ENCODE data around the gene PCDHGB1.
"Not testable (repeated sequence)": the region's sequence is repeated elsewhere in the genome, so short reads cannot be mapped to it uniquely, and the experiment has no call there.

Gene PCDHGB1

DNA sequence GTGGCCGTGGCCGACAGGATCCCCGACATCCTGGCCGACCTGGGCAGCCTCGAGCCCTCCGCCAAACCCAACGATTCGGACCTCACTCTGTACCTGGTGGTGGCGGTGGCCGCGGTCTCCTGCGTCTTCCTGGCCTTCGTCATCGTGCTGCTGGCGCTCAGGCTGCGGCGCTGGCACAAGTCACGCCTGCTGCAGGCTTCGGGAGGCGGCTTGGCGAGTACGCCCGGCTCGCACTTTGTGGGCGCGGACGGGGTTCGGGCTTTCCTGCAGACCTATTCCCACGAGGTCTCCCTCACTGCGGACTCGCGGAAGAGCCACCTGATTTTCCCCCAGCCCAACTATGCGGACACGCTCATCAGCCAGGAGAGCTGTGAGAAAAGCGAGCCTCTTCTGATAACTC is 3.9 kb upstream of the PCDHGB1 start:
- DNase-seq = not testable (repeated sequence)

DNA sequence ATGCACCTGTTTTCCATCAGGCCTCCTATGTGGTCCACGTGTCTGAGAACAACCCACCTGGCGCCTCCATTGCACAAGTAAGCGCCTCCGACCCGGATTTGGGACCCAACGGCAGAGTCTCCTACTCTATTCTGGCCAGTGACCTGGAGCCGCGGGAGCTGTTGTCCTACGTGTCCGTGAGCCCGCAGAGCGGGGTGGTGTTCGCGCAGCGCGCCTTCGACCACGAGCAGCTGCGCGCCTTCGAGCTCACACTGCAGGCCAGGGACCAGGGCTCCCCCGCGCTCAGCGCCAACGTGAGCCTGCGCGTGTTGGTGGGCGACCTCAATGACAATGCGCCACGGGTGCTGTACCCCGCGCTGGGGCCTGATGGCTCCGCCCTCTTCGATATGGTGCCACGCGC is 1.7 kb downstream of the PCDHGB1 start:
- no peak for DNase-seq

DNA sequence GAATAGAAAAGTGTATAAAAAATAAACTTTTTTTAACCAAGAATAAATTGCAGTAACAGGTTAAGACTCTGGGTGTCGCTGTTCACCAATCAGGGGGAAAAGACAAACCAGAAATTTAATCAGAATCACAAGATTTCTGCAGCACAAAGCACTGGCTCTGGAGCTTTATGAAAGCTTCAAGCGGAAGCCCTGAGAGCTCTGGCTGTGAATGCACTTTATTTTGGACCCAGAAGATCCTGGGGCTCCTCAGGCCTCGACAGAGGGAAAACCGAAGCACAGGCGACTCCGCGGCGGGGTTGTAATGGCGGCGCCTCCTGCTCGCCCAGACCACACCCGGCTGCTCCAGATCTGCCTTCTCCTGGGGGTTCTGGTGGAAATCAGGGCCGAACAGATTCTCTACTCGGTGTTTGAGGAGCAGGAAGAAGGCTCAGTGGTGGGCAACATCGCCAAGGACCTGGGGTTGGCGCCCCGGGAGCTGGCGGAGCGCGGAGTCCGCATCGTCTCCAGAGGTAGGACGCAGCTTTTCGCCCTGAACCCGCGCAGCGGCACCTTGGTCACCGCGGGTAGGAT is 5.1 kb downstream of the PCDHGB1 start, which contains the start of gene PCDHGA4:
Gene PCDHGA4 (plus strand): TSS at position 122 of the 570 bp plus-strand sequence. CDS start 87 bp downstream, at position 209.
- no peak for DNase-seq

- DNase-seq = no peak
Observed at GRCh38 chr5:141355641-141356040, 5.7 kb downstream of the PCDHGB1 start.

DNA sequence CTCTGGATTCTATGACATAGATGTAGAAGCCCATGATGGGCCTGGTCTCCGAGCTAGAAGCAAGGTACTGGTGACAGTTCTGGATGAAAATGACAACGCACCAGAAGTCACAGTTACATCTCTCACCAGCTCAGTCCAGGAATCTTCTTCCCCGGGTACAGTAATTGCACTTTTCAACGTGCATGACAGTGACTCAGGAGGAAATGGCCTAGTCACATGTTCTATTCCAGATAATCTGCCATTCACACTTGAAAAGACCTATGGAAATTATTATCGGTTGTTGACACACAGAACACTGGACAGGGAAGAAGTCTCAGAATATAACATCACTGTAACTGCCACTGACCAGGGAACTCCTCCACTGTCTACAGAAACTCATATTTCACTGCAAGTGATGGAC is 6.2 kb downstream of the PCDHGB1 start:
- no peak for DNase-seq

GRCh38 chr5:141356950-141357349 is 7.1 kb downstream of the PCDHGB1 start:
- DNase-seq = no peak

- peak; percentile 18 for DNase-seq
Observed at GRCh38 chr5:141359790-141360426, 10.0 kb downstream of the PCDHGB1 start, which contains the start of gene PCDHGB2. Gene PCDHGB2, plus strand, starts transcription at chr5:141359994. Its CDS starts 142 bp downstream, at chr5:141360136.

GRCh38 chr5:141360685-141361084 is 10.8 kb downstream of the PCDHGB1 start:
- DNase-seq = no peak

GRCh38 chr5:141362719-141363118 is 12.8 kb downstream of the PCDHGB1 start:
- no peak for DNase-seq

GRCh38 chr5:141363952-141364660 is 14.2 kb downstream of the PCDHGB1 start, which contains the start of gene PCDHGA5:
Gene PCDHGA5, plus strand, starts transcription at chr5:141364162. Its CDS starts 169 bp downstream, at chr5:141364331.
- no peak for DNase-seq

DNA sequence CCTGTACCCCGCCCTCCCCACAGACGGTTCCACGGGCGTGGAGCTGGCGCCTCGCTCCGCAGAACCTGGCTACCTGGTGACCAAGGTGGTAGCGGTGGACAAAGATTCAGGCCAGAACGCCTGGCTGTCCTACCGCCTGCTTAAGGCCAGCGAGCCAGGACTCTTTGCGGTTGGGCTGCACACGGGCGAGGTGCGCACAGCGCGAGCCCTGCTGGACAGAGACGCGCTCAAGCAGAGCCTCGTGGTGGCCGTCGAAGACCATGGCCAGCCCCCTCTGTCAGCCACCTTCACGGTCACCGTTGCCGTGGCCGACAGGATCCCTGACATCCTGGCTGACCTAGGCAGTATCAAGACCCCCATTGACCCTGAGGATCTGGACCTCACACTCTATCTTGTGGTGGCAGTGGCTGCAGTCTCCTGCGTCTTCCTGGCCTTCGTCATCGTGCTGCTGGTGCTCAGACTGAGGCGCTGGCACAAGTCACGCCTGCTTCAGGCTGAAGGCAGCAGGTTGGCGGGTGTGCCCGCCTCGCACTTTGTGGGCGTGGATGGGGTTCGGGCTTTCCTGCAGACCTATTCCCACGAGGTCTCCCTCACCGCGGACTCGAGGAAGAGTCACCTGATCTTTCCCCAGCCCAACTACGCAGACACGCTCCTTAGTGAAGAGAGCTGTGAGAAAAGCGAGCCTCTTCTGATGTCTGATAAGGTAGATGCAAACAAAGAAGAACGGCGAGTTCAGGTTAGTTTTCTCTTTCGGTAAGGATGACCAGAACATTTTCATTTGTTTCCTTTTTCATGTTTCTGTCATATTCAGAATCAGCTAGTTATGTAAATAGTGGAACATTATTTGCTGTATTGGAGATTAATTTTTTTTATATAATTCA is 16.4 kb downstream of the PCDHGB1 start:
- no peak for DNase-seq

DNA sequence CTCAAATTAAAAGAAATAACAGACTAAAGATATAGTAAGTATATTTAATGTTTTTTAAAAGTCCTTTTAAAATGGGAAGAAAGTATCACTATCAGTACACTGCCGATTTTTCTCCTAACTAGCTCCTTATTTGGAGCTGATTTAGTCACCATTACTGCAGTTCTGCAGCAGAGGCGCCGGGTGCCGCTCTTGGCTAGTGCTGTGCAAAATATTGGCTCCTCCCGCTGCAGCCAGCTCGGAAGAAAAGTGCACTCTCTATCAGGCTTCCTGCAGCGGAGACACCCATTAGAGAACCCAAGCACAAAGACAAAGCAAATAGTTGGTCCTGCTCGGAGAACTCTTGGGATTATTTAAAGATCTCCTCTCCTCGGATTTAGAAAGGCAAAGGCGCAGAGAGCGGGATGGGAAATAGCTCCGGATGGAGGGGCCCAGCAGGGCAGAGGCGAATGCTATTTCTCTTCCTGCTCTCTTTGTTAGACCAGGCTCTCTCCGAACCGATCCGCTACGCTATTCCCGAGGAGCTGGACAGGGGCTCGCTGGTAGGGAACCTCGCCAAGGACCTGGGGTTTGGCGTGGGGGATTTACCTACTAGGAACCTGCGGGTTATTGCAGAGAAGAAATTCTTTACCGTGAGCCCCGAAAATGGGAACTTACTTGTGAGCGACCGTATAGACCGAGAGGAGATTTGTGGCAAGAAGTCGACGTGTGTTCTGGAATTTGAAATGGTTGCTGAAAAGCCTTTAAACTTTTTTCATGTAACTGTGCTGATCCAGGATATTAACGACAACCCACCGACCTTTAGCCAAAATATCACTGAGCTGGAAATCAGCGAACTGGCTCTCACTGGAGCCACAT is 20.3 kb downstream of the PCDHGB1 start, which contains the start of gene PCDHGB3:
Gene PCDHGB3 (plus strand): TSS at position 249 of the 855 bp plus-strand sequence. CDS start 153 bp downstream, at position 402.
- peak; percentile 7 for DNase-seq

GRCh38 chr5:141371572-141372475 is 21.9 kb downstream of the PCDHGB1 start:
- no peak for DNase-seq

- peak; percentile 4 for DNase-seq
Observed at GRCh38 chr5:141373673-141374317, 23.9 kb downstream of the PCDHGB1 start, which contains the start of gene PCDHGA6. Gene PCDHGA6, plus strand, starts transcription at chr5:141373891. Its CDS starts 193 bp downstream, at chr5:141374084.

DNA sequence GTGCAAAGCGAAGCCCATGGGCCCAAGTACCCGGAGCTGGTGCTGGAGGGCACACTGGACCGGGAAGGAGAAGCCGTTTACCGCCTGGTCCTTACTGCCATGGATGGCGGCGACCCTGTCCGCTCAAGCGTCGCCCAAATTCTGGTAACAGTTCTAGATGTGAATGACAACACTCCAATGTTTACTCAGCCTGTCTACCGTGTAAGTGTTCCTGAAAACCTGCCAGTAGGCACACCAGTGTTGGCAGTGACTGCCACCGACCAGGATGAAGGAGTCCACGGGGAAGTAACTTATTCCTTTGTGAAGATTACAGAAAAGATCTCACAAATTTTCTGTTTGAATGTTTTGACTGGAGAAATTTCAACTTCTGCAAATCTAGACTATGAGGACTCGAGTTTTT is 24.7 kb downstream of the PCDHGB1 start:
- DNase-seq = no peak

GRCh38 chr5:141375444-141376155 is 25.7 kb downstream of the PCDHGB1 start:
- not testable (repeated sequence) for DNase-seq

DNA sequence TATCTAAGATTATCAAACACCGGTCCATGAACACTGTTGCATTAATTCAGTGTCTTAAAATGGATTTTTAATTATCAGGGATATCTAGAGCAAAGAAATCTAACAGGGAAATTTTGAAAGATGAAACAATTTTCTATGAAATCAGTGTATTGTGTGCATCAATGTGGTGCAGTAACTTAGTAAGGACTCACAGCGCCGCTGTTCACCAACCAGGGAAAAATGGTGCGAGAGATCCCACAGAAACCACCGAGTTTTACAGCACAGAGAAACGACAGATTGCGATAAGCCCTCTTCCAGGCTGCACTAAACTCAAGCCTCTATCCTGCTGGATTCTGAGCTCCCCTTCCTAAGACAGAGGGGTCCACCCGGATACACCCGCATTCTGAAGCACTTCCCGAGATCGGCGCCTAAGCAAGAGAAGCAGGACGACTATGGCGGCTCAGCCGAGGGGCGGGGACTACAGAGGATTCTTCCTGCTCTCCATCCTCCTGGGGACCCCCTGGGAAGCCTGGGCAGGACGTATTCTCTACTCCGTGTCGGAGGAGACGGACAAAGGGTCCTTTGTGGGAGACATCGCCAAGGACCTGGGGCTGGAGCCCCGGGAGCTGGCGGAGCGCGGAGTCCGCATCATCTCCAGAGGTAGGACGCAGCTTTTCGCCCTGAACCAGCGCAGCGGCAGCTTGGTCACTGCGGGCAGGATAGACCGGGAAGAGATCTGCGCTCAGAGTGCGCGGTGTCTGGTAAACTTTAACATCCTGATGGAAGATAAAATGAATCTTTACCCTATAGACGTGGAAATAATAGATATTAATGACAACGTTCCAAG is 32.8 kb downstream of the PCDHGB1 start, which contains the start of gene PCDHGA7:
Gene PCDHGA7 (plus strand): TSS at position 274 of the 826 bp plus-strand sequence. CDS start 158 bp downstream, at position 432.
- DNase-seq = no peak

DNA sequence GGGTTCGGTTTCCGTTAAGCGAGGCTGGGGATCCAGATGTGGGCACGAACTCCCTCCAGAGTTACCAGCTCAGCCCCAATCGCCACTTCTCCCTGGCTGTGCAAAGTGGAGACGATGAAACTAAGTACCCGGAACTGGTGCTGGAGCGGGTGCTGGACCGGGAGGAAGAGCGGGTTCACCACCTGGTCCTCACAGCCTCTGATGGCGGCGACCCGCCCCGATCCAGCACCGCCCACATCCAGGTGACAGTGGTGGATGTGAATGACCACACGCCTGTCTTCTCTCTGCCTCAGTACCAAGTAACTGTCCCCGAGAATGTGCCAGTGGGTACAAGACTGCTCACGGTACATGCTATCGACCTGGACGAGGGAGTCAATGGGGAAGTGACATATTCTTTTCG is 33.4 kb downstream of the PCDHGB1 start:
- no peak for DNase-seq

Measured in hematopoietic multipotent progenitor cell treated with erythropoietin and hydrocortisone succinate and interleukin-3 and kit ligand, for 8 days (in vitro differentiated cells).